OCI-LY3 (cell line): ENCODE measurements around the gene SYTL1.

Source experiments
- EZH2phosphoT487 ChIP-seq: fragments of 200-600 bp; shearing (Covaris generic); IDR thresholded peaks from 2 replicates; pipeline ENCODE4 v1.6.1; 2018; ENCODE audit warnings: antibody characterized with exemption, mixed run types, low read depth
- TF ChIP-seq, protein P1 (sequence below): fragments of 200-600, 300-600 bp; sonication (generic); IDR thresholded peaks from 2 replicates; pipeline ENCODE4 v1.5.1; 2014; ENCODE audit warnings: antibody characterized with exemption, low read length, low read depth

DNA sequence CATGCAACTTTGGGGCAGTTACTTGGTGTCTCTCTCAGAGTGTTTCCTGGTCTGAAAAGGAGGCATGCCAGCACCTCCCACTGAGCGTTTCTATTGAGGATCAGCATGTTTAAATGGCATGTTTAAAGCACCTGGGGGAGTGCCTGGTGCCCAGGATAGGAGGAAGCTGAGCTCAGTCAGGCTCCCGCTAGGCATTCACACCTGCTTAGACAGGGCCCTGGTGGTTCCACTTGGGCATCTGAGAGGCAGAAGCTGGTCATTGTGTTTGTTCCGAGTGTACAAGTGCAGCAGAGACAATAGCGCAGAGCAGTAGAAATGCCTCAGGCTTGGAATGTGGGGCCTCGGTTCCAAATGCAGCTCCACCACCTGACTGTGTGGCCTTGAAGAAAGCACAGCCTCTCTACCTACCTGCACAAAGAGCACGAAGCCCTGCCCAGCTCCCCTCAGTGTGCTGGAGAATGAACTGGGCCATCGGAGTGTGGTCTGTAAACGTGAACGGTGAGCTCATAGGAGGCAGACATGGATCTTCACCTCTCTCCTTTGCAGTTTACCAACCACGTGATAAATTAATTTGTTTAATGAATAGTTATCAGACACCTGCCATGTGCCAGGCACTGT is 40.1 kb upstream of the SYTL1 start:
- TF ChIP-seq, protein P1, sequence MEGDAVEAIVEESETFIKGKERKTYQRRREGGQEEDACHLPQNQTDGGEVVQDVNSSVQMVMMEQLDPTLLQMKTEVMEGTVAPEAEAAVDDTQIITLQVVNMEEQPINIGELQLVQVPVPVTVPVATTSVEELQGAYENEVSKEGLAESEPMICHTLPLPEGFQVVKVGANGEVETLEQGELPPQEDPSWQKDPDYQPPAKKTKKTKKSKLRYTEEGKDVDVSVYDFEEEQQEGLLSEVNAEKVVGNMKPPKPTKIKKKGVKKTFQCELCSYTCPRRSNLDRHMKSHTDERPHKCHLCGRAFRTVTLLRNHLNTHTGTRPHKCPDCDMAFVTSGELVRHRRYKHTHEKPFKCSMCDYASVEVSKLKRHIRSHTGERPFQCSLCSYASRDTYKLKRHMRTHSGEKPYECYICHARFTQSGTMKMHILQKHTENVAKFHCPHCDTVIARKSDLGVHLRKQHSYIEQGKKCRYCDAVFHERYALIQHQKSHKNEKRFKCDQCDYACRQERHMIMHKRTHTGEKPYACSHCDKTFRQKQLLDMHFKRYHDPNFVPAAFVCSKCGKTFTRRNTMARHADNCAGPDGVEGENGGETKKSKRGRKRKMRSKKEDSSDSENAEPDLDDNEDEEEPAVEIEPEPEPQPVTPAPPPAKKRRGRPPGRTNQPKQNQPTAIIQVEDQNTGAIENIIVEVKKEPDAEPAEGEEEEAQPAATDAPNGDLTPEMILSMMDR = no peak
- TF ChIP-seq EZH2phosphoT487 = no peak
